ENCODE measurements around the gene PLEKHF1. TPM values are rescaled to one million over a fixed set of nuclear protein-coding genes. Genes with fewer than 3 reads are reported as not detected.
"Not testable (repeated sequence)": the region's sequence is repeated elsewhere in the genome, so short reads cannot be mapped to it uniquely, and the experiment has no call there.

The PLEKHF1 gene
- total RNA-seq, 1 donor from 2014 or later = 44.7 TPM

DNA sequence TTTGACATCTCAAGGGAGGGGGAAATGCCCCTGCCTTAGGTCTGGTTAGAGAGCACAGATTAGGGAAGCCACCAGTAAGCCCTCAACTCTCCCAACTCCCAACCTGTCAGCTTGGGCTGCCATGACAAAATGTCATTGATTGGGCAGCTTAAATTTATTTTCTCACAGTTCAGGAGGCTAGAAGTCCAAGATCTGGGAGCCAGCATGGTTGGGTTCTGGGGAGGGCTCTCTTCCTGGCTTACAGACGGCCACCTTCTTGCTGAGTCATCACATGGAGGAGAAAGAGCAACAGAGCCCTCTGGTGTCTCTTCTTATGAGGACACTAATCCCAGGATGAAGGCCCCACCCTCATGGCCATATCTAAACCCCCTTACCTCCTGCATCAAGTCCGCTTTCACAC is 25.6 kb downstream of the PLEKHF1 start:
- DNase-seq (no peak), ATAC-seq (peak; percentile 26)
- intact Hi-C loops (cut with micrococcal nuclease) = no loop called here

DNA sequence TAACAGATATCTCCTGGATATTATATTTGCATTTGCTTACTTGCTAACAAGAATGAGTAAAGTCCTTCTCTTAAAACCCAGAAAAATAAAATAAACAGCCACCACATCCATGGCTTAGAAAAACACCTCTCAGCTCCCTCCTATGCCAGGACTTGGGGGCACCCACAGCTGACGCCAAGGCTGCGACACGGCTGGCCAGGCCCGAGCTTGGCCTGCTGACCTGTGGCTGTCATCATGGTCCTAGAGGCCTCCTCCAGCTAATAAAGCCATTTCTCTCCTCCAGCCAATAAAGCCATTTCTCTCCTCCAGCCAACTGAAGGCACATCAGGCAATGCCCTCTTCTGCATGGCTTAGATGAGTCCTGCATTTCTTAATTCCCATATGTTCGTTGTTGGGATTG is 28.9 kb downstream of the PLEKHF1 start:
- no peak for ATAC-seq
- intact Hi-C loops (cut with micrococcal nuclease) = loop anchor here (2.0 kb wide), 1 partner anchor 23 kb away; no protein-coding TSS in a partner anchor
- DNase-seq = no peak

DNA sequence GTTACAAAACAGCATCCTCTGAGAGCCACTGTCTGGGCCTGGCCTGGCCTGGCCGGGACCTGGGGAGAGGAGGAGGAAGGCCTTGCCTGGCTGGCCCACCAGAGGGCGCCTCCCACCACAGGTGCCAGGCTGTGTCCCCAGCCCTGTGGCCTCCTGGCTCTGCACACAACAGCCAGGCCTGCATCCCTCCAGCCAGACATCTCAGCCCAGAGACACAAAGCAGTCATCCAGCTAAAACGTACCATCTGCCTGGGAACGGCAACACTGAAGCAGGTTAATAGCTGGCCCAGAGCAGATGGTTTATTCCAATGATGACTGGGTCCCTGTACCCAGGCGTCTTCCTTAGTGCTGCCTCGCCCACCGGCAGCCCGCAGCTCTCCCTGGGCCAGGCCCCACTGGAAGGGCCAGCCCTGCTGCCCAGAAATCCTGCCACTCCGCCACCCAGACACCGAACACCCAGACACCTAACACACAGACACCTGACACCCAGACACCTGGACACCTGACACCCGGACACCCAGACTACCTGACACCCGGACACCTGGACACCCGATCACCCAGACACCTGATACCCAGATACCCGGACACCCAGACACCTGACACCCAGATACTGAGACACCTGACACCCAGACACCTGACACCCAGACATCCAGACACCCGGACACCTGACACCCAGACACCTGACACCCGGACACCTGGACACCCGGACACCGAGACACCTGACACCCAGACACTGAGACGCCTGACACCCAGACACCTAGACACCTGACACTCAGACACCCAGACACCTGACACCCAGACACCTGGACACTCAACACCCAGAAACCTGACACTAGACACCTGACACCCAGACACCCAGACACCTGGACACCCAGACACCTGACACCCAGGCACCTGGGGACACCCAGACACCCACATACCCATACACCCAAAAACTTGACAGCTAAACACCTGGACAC is 29.7 kb downstream of the PLEKHF1 start:
- ATAC-seq (peak; percentile 98), DNase-seq (peak; percentile 91)
- intact Hi-C loops (cut with micrococcal nuclease) = loop anchor here (2.0 kb wide), 1 partner anchor 22 kb away; no protein-coding TSS in a partner anchor

DNA sequence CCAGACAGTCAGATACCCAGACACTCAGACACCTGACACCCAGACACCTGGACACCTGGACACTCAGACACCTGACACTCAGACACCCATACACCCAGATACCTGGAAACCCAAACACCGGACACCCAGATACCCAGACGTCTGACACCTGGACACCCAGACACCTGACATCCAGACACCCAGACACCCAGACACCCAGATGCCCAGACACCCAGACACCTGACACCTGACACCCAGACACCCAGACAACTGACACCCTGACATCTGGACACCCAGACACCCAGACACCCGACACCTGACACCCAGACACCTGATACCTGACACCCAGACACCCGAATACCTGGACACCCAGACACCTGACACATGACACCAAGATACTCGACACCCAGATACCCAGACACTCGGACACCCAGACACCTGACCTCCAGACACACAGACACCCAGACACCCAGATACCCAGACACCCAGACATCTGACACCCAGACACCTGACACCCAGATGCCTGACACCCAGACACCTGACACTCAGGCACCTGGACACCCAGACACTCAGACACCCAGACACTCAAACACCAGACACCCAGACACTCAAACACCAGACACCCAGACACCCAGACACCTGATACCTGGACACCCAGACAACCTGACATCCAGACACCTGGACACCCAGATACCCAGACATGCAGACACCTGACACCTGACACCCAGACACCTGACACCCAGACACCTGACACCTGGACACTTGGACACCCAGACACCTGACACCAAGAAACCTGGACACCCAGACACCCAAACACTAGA is 30.7 kb downstream of the PLEKHF1 start:
- intact Hi-C loops (cut with micrococcal nuclease) = loop anchor here (2.0 kb wide), 1 partner anchor 21 kb away; no protein-coding TSS in a partner anchor
- ATAC-seq = no peak
- no peak for DNase-seq

DNA sequence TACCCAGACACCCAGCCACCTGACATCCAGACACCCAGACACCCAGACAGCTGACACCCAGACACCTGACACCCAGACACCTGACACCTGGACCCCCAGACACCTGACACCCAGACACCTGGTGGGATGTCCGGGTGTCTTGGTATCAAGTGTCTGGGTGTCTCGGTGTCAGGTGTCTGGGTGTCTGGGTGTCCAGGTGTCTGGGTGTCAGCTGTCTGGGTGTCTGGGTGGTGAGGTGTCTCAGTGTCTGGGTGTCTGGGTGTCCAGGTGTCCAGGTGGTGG is 31.2 kb downstream of the PLEKHF1 start:
- DNase-seq (no peak), ATAC-seq (no peak)
- intact Hi-C loops (cut with micrococcal nuclease) = no loop called here

DNA sequence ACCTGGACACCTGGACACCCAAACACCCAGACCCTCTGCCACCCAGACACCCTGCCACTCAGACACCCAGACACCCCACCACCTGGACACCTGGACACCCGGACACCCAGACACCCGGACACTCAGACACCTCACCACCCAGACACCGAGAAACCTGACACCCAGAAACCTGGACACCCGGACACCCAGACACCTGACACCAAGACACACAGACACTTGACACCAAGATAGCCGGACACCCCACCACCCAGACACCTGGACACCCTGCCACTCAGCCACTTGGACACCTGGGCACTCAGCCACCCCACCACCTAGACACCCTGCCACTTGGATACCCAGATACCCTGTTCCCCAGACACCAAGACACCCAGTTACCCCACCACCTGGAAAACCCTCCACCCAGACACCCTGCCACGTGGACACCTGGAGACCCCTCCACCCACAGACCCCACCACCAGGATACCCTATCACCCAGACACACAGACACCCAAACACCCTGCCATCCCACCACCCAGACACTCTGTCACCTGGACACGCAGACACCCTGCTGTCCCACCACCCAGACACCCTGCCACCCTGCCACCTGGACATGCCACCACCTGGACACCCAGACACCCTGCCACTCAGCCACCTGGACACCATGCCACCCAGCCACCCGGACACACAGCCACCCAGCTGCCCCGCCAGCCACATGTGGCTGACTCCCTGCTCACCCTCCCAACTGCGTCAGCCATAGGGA is 32.4 kb downstream of the PLEKHF1 start:
- ATAC-seq (no peak), DNase-seq (no peak)
- intact Hi-C loops (cut with micrococcal nuclease) = no loop called here

DNA sequence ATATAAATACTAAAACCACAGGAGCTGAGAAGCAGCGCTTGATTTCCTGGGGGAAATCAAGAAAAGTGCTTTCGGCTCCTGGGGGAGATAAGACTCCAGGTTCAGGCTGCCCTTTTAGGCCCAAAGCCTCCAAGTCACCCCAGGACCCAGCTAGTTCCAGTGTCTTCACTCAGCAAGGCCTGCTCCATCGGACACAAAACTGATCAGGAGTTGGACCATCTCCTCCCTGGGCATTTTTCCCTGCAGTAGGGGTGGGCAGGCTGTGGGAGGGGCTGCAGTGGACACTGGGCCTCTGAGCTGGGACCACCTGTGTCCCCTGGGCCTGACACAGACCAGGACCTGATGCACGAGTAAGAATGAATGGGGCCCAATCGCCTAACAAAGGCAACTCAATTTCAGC is 34.6 kb downstream of the PLEKHF1 start:
- DNase-seq = no peak
- no peak for ATAC-seq
- intact Hi-C loops (cut with micrococcal nuclease) = no loop called here

DNA sequence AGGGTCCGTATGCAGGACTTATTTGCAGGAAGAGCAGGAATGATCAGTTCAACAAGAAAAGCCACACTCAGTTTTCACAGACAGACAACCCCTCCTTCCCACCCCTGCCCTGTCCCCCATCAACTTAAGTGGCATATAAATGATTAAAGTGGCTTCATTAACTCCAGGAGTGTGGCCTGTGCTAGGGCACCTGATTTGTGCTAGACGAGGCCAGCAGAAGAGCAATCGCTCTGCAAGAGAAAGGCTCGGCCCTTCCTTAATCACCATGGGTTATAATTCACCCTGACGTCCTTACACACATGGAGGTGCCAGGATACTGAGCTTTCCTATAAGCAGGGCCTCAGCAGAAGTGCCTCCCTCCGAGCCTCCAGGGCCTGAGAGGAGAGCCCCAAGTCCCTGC is 35.2 kb downstream of the PLEKHF1 start:
- no peak for DNase-seq
- intact Hi-C loops (cut with micrococcal nuclease) = no loop called here
- no peak for ATAC-seq

DNA sequence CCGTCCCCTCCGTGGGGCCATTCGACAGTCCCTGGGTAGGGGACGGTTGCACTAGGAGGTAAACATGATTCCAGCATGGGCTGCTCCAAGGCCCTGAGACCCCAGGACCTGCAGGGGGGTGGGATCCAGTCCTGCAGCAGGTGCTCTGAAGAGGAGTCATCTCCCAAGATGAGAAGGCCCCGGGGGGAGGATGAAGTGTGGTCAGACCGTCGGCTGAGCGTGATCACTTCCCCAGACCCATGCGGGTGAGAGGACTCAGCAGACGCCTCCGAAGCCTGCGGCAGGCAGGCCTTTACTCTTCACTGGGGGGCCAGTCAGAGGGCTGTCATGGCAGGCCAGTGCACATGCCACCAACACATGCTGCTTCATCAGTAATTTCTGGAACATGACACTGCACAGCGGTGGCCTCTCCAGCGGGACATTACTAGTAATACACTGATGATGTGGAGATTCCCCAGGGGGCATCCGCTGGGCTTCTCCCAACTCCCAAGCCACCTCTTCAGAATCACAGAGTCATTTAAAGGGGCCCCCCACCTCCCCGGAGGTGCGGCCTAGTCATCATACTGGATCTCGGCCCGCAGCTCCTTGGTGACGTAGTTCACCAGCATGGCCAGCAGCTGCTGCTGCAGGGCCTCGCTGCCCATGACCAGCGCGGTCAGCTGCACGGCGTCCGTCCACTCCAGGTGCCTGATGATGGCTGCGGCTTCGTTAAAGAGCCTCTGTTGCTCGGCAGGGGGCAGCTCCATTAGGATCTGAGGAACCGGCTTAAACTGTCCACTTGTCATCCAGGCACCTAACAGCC is 37.1 kb downstream of the PLEKHF1 start:
- intact Hi-C loops (cut with micrococcal nuclease) = no loop called here
- ATAC-seq (no peak), DNase-seq (no peak)

DNA sequence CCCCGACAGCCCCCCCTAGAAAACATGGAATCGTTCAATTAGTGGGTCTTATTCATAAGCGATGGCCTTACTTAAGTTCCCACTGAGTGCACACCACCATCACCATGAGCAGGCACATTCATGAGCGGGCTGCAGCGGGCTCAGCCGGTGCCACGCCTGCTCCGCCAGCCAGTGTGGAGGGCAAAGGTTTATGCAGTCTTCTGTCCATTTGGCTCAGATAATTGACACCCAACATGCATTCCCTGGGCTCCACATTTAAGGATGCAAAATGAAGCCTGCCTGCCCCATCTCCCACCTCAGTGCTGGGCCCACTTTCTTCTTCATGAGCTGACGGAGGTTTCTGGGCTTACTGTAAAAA is 37.7 kb downstream of the PLEKHF1 start:
- DNase-seq (no peak), ATAC-seq (no peak)
- intact Hi-C loops (cut with micrococcal nuclease) = no loop called here

DNA sequence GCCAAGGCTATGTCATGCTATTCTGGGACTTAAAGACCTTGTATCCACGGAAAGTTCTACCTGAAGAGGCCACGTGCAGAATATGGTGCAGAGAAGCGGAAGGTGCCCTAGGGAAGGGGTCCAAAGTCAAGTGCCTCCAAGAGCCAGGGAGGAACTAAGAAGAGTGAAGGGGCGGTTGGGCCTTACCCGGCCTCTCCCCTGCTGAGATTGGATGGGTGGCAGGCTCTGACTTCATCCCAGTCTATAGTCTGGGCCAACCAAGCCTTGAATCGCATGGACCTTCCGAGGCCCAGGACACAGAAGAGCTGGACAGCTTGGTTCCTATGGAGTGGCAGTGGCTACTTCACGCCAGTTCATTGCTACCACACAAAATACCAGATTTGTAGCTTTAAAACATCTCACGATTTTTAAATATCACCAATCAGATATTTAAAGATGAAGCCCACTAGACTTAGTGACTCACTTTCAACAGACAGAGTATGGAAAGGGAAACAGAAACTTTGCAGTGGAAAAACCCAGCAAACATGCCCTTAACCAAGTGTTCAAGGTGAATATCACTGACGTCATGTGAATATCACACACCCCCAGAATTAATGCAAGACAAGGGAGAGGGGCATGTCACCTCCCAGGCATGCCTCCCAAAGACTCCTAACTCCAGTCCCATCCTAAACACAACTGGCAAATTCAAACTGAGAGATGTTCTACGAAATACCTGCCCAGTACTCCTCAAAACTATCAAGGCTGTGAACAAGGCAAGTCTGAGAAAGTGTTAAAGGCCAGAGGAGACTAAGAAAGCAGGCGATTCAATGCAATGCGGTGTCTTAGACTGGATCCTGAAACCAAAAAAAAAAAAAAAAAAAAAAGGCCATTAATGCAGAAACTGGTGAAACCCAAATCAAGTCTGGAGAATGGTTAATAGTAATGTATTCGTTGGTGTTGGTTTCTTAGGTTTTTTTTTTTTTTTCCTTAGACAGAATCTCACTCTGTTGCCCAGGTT is 39.6 kb downstream of the PLEKHF1 start:
- intact Hi-C loops (cut with micrococcal nuclease) = no loop called here
- no peak for ATAC-seq

DNA sequence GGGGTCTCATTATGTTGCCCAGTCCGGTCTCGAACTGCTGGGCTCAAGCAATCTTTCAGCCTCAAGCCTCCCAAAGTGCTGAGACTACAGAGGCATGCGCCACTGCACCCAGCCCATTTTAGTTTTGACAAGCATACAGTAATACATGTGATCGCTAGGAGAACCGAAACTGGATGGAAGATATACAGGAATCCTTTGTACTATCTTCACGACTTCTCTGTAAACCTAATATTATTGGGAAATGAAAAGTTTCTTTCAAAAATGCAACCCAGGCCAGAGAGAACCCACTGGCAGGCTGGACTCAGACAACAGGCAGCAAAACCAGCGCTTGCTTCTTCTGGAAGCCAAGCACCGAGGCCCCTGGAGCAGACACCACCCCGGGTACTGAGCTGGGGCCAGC is 40.4 kb downstream of the PLEKHF1 start:
- ATAC-seq = no peak

More for the DNA sequence above, 39.6 kb downstream of the PLEKHF1 start:
- DNase-seq = no peak

DNA sequence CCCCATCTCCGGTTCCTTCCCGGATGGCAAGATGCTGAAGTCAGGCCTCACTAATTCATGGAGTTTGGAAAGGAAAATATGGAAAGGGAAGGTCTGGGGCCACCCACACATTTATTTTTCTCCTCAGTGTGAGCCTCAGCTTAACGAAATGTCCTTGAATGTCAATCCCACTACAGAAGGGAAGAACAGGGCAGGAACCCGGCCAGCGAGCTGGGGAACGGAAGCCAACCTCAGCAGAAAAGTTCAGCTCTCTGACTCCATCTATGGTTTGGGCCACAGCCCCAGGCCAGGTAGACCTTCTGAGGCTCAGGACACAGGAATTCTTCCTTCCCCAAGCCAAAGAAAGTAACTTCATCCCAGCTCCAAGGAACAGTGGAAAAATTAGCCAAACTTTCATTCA is 41.4 kb downstream of the PLEKHF1 start:
- DNase-seq (no peak), ATAC-seq (no peak)
- intact Hi-C loops (cut with micrococcal nuclease) = no loop called here

More for the DNA sequence above, 40.4 kb downstream of the PLEKHF1 start:
- no peak for DNase-seq
- intact Hi-C loops (cut with micrococcal nuclease) = no loop called here

DNA sequence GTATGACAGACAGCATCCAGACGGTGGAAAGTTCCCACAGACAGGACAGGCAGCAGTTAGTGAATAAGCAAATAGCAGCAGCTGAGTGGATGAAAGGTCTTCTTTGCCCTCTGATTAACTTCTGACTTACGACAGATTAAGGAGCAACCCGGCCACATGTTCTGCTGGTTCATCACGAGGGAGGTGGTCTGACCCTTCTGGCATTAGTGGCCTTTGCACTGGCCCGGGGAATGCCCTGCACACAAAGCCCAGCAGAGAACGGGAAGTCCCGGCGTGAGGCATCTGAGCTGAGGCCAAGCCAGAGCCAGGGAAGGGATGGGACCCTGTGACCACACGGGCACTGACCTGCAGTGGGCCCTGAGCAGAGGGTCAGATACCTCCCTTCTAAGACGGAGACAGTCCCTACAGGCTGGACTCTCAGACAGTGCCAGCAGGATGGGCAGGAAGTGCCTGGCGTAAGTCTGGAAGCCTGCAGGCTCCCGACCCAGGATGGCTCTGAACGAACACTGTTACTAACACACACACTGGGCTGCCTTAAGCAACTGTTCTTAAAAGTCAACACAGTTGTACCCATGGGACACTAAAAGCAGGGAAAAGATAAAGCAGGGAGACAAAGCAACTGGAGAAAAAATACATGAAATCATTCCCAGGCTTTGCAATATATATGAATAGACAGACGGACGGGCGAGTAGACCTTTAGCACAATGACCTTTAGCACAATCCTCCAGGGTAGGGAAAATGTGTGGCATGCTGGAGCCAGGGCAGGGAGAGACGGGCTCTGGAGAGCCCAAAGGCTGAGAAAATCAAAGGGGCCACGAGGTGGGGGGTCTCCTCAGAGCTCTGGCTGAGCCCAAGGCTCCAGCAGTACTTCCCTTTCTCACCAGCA is 43.5 kb downstream of the PLEKHF1 start:
- intact Hi-C loops (cut with micrococcal nuclease) = no loop called here
- ATAC-seq = peak; percentile 79
- DNase-seq = peak; percentile 63

DNA sequence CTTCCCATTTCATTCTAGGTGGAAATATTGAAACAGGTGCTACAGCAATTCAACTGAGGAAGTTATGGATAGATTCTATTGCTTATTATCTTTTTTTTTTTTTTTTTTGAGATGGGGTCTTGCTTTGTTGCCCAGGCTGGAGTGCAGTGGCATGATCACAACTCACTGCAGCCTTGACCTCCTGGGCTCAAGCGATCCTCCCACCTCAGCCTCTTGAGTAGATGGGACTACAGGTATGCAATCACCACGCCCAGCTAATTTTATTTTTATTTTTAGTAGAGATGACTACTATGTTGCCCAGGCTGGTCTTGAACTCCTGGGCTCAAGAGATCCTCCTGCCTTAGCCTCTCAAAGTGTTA is 44.2 kb downstream of the PLEKHF1 start:
- ATAC-seq; DNase-seq; intact Hi-C loops (cut with micrococcal nuclease): not testable (repeated sequence)

DNA sequence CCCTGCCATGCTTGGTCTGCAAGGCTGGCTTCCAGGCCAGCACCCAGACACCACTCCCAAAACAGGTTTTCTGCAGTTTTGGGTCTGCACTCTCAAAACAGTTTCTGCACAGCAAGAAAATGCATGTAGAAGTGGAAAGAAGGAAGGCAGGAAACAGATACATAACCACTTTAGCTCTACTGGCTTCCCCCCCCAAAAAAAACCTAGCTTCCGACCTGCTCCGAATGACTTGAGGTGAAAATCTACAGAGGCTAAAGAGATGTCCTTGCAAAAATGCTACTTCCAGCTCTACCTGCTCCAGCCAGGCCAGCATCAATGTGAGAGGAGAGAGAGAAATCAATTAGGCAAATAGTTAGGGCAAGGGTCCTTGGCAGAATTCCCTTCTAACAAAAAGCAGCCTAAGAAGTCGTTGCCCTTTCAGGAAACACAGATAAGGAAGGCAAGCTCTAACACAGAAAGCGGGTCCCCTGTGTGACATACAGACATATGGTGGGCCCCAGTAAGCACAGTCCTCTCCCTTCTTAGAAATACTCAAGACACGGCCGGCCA is 46.4 kb downstream of the PLEKHF1 start:
- DNase-seq = no peak
- intact Hi-C loops (cut with micrococcal nuclease) = no loop called here
- no peak for ATAC-seq

Data from left ventricle myocardium superior (tissue), 1 donor.